Measurements from ENCODE around the gene LSAMP.
A peak's percentile ranks its signal among the peaks of the same experiment; 100 is the strongest.
"Not testable (repeated sequence)": the region's sequence is repeated elsewhere in the genome, so short reads cannot be mapped to it uniquely, and the experiment has no call there.

The LSAMP gene

GRCh38 chr3:115800489-115801075, 644.7 kb downstream of the LSAMP start:
- DNase-seq (ENCODE audit: low read depth in 3 of 3): no peak

- not testable (repeated sequence) for DNase-seq (ENCODE audit: low read depth in 3 of 3)
These were observed 645.2 kb downstream of the LSAMP start for GRCh38 chr3:115800065-115800464.

GRCh38 chr3:115792206-115792955, 652.9 kb downstream of the LSAMP start:
- DNase-seq (ENCODE audit: low read depth in 3 of 3): no peak

GRCh38 chr3:115791271-115792153, 653.8 kb downstream of the LSAMP start:
- not testable (repeated sequence) for DNase-seq (ENCODE audit: low read depth in 3 of 3)

- DNase-seq (ENCODE audit: low read depth in 3 of 3): peak; percentile 31 to 37 (median 37)
These were observed 654.5 kb downstream of the LSAMP start for GRCh38 chr3:115790759-115791158.

- no peak for DNase-seq (ENCODE audit: low read depth in 3 of 3)
These were observed 655.8 kb downstream of the LSAMP start for GRCh38 chr3:115789481-115789880.

GRCh38 chr3:115788921-115789470, 656.3 kb downstream of the LSAMP start:
- DNase-seq (ENCODE audit: low read depth in 3 of 3): no peak

- no peak for DNase-seq (ENCODE audit: low read depth in 3 of 3)
These were observed 657.5 kb downstream of the LSAMP start for GRCh38 chr3:115787818-115788217.

- DNase-seq (ENCODE audit: low read depth in 3 of 3): no peak
These were observed 659.5 kb downstream of the LSAMP start for GRCh38 chr3:115785782-115786181.

GRCh38 chr3:115784739-115785536, 660.3 kb downstream of the LSAMP start:
- DNase-seq (ENCODE audit: low read depth in 3 of 3): no peak

GRCh38 chr3:115783938-115784738, 661.1 kb downstream of the LSAMP start:
- peak; percentile 80 to 88 (median 82) for DNase-seq (ENCODE audit: low read depth in 3 of 3)

GRCh38 chr3:115783426-115783825, 661.9 kb downstream of the LSAMP start:
- not testable (repeated sequence) for DNase-seq (ENCODE audit: low read depth in 3 of 3)

- DNase-seq (ENCODE audit: low read depth in 3 of 3): no peak
These were observed 666.3 kb downstream of the LSAMP start for GRCh38 chr3:115779011-115779410.

- no peak for DNase-seq (ENCODE audit: low read depth in 3 of 3)
These were observed 672.3 kb downstream of the LSAMP start for GRCh38 chr3:115772951-115773350.

GRCh38 chr3:115768661-115769060, 676.6 kb downstream of the LSAMP start:
- no peak for DNase-seq (ENCODE audit: low read depth in 3 of 3)

- DNase-seq (ENCODE audit: low read depth in 3 of 3): no peak
These were observed 678.5 kb downstream of the LSAMP start for GRCh38 chr3:115766587-115767482.

- no peak for DNase-seq (ENCODE audit: low read depth in 3 of 3)
These were observed 683.4 kb downstream of the LSAMP start for GRCh38 chr3:115761927-115762305.

- no peak for DNase-seq (ENCODE audit: low read depth in 3 of 3)
These were observed 684.6 kb downstream of the LSAMP start for GRCh38 chr3:115760716-115761115.

GRCh38 chr3:115758076-115758763, 687.1 kb downstream of the LSAMP start:
- DNase-seq (ENCODE audit: low read depth in 3 of 3): no peak

Data from stimulated activated CD4-positive, alpha-beta T cell treated with anti-CD3 and anti-CD28 coated beads, TNF-alpha, amount 100 ng/mL, for 24 hours (primary cell).